ENCODE data around the gene ARID1B. TPM values are rescaled to one million over a fixed set of nuclear protein-coding genes. Genes with fewer than 3 reads are reported as not detected.

The ARID1B gene
- total RNA-seq, 1 donor from 2014 or later, result 155 TPM

DNA sequence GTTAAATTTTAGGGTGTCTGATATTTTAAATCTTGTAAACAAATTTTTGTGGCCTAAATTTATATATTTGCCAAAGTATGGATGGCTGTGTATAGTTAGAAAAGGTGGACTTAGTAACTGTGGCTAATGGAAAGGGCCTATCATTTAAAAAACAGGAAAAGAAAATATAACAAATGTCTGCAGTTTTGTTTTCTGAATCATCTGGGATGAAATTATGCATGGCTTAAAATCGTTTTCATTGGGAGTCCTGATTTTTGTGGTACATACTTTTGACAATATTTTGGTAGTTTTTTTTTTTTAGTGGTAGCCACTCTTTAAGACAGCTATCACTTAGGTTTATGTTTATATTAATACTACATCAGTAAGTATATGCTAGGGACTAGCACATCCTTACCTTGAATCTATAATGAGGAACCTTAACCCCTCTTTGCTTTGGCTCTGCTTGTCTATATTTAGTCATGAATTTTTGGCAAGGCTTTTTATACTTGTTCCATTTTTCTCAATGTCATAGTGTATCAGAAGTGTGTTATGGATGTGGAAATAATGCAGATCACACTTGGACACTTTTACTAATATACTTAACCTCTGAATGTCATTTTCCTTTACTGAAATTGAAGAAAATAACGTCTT lies 5.6 kb downstream of the ARID1B start:
- peaks cover 53% of the 10 kb centered on the region for H3K4me1 Mint-ChIP-seq
- TF ChIP-seq, protein P1, sequence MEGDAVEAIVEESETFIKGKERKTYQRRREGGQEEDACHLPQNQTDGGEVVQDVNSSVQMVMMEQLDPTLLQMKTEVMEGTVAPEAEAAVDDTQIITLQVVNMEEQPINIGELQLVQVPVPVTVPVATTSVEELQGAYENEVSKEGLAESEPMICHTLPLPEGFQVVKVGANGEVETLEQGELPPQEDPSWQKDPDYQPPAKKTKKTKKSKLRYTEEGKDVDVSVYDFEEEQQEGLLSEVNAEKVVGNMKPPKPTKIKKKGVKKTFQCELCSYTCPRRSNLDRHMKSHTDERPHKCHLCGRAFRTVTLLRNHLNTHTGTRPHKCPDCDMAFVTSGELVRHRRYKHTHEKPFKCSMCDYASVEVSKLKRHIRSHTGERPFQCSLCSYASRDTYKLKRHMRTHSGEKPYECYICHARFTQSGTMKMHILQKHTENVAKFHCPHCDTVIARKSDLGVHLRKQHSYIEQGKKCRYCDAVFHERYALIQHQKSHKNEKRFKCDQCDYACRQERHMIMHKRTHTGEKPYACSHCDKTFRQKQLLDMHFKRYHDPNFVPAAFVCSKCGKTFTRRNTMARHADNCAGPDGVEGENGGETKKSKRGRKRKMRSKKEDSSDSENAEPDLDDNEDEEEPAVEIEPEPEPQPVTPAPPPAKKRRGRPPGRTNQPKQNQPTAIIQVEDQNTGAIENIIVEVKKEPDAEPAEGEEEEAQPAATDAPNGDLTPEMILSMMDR (IDR thresholded peaks at IDR 0.05; ENCODE audit: unreplicated experiment), result no peak
- no peaks in the 10 kb centered on the region for H3K9me3 Mint-ChIP-seq
- peaks cover 3% of the 10 kb centered on the region for H3K36me3 Mint-ChIP-seq
- peak overlapping the region; percentile 22 for H3K27ac Mint-ChIP-seq
- no peak for DNase-seq (ENCODE audit: low spot score in 2 of 2, unreplicated experiment in 2 of 2)
- peak overlapping the region; percentile 41 for H3K4me3 Mint-ChIP-seq
- no peaks in the 10 kb centered on the region for H3K27me3 Mint-ChIP-seq (ENCODE audit: low read depth)

DNA sequence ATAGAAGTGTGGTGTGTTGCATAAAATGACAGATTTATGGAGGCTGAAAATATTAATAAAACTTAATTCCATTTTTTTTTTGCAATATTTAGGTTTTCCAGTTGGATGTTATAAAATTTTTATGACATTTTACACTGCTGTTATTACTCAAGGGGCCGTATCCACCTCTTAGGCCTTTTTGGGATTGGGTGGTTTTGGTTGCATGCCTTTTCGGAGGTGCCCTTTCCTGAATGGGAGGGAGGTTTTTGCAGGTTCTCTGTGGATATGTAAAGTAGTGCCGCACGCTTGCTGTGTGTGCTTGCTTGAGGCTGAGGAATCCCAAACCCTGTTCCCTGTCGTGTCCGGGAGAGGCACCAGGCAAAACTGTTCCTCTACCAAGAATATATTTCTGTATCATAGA lies 6.8 kb downstream of the ARID1B start:
- TF ChIP-seq, protein P1 (IDR thresholded peaks at IDR 0.05; ENCODE audit: unreplicated experiment), result no peak
- no peaks in the 10 kb centered on the region for H3K9me3 Mint-ChIP-seq
- H3K27ac Mint-ChIP-seq, result no peak overlapping the region

DNA sequence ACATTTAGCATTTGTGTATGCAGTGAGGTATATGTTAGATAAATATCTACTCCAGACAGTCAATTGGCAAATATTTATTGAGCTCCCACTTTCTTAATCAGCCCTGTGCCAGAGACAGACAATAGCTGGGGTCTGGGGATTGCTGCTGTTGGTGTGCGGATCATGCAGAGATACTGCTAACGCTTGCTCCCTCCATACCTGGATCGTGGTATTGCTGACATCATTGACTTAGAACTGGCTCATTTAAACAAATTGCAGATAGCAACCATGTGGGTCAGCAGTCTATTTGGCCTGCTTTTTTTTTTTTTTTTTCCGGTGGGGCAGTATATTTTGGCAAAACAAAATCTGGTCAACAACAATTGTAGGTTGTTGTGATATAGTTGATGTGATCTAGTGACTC lies 9.5 kb downstream of the ARID1B start:
- no peaks in the 10 kb centered on the region for H3K27me3 Mint-ChIP-seq (ENCODE audit: low read depth)
- peaks cover 3% of the 10 kb centered on the region for H3K36me3 Mint-ChIP-seq
- DNase-seq (ENCODE audit: low spot score in 2 of 2, unreplicated experiment in 2 of 2), result no peak
- H3K9me3 Mint-ChIP-seq, result no peaks in the 10 kb centered on the region
- no peak overlapping the region for H3K27ac Mint-ChIP-seq
- peaks cover 57% of the 10 kb centered on the region for H3K4me1 Mint-ChIP-seq
- no peak overlapping the region for H3K4me3 Mint-ChIP-seq
- TF ChIP-seq, protein P1 (IDR thresholded peaks at IDR 0.05; ENCODE audit: unreplicated experiment), result no peak

More for the DNA sequence above, 6.8 kb downstream of the ARID1B start:
- no peak overlapping the region for H3K4me3 Mint-ChIP-seq
- H3K27me3 Mint-ChIP-seq (ENCODE audit: low read depth), result no peaks in the 10 kb centered on the region
- DNase-seq (ENCODE audit: low spot score in 2 of 2, unreplicated experiment in 2 of 2), result no peak
- peaks cover 3% of the 10 kb centered on the region for H3K36me3 Mint-ChIP-seq
- peaks cover 55% of the 10 kb centered on the region for H3K4me1 Mint-ChIP-seq

DNA sequence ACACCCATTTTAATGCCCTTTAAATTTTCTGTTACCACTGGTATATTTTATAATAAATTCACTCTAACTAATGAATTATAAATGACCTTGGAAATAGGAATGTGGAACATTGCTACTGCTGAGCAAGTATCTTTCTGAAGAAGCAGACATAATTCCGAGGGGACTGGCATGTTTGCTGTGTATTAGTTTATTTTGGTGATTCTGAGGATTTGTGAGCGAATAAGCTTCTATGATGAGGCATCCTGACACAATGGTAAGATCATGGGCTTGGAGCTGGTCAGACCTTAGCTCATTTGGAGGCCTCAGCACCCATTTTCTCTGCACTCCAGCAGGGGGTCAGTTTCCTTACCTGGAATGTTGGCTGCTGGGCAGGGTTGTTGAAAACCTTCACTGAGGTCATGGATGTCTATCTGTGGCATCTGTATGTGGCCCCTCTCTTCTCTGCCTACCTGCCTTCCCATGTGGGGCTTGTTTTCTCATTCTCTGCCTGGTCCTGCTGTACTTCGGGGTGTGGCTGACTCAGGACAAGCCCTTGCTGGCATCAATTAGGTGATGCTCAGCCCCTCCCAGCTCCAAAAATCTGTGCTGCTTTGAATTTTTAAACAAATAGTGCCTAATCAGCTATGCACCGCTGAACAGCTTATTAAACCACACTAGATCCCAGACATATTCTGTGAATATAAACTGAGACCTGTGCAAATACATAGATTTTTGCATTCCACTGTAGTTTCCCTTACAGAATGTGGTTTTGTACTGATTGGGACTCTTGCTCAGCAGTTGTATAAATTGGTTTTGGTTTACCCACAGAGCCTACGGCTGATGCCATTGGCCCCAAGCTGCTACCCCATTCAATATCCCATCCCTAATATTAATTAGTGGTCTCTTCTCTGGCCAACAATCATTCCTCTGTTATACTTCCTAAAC lies 10.7 kb downstream of the ARID1B start:
- DNase-seq (ENCODE audit: low spot score in 2 of 2, unreplicated experiment in 2 of 2), result no peak
- Mint-ChIP-seq H3K9me3 (no peaks in the 10 kb centered on the region), H3K36me3 (peaks cover 3% of the 10 kb centered on the region), H3K4me3 (no peak overlapping the region), H3K27me3 (ENCODE audit: low read depth) (no peaks in the 10 kb centered on the region), H3K27ac (no peak overlapping the region), H3K4me1 (peaks cover 58% of the 10 kb centered on the region)
- TF ChIP-seq, protein P1 (IDR thresholded peaks at IDR 0.05; ENCODE audit: unreplicated experiment), result no peak

DNA sequence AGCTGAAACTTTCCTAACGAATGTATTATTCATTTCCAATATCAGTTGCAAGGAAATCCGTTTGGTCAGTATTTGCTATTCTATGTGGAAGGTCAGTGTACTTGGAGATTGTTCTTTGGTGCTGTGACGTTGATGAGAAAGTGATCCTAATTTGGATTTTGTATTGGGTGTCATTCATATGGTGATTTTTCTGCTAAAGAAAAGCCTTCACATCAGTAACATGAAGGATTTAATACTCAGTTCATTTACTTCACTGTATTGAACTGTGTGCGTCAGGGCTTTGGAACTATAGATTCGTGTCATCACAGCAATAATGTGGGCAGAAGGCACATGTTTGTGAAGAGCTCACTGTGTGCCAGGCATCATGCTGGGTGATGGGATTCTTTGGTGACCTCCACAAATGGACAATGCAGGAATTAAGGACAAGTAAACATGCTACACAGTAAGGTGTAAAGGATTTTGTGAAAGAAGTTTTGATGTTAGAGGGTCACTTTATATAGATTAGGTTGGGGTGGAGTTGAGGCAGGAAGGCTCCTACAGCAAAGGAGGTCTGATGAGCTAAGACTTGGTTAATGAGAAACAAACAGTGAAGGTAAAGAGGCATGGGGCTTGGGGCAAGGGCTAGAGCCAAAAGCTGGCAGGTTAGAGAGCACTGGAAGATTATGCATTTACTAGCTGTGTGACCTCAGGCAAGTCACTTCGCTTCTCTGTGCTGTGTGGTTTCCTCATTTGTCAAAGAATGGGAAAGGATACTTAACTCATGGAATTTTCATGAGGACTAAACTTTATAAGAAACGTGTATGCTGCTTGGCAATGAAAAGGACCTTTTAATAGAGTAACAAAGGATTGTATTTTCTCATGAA lies 12.1 kb downstream of the ARID1B start:
- no peak for DNase-seq (ENCODE audit: low spot score in 2 of 2, unreplicated experiment in 2 of 2)
- H3K4me3 Mint-ChIP-seq, result no peak overlapping the region
- TF ChIP-seq, protein P1 (IDR thresholded peaks at IDR 0.05; ENCODE audit: unreplicated experiment), result no peak
- H3K36me3 Mint-ChIP-seq, result peaks cover 3% of the 10 kb centered on the region
- no peaks in the 10 kb centered on the region for H3K9me3 Mint-ChIP-seq
- H3K27ac Mint-ChIP-seq, result peak overlapping the region; percentile 1
- no peaks in the 10 kb centered on the region for H3K27me3 Mint-ChIP-seq (ENCODE audit: low read depth)
- H3K4me1 Mint-ChIP-seq, result peaks cover 47% of the 10 kb centered on the region
